Esophagus (tissue), 2 donors: ENCODE data around the gene L3MBTL4. TPM values are rescaled to one million over a fixed set of nuclear protein-coding genes. Genes with fewer than 3 reads are reported as not detected.

Experiments
- H3K27ac ChIP-seq, 2 donors: one replicate each; pipeline ENCODE4 v1.5.1; 2013; ENCODE audit warnings: low read depth in 2 of 2, mild to moderate bottlenecking in 2 of 2, inconsistent platforms in 1 of 2, low read length in 1 of 2, moderate library complexity in 1 of 2
- H3K27me3 ChIP-seq, 2 donors: one replicate each; pipeline ENCODE4 v1.6.1; 2013; ENCODE audit warnings: low read length in 2 of 2, control low read depth in 1 of 2, mild to moderate bottlenecking in 1 of 2; ENCODE audit not compliant: insufficient read depth in 2 of 2, control insufficient read depth in 1 of 2
- H3K36me3 ChIP-seq, 2 donors: one replicate each; pipeline ENCODE4 v1.6.1; 2013; ENCODE audit warnings: low read length in 1 of 2; ENCODE audit not compliant: control insufficient read depth in 2 of 2, insufficient read depth in 2 of 2
- H3K4me1 ChIP-seq, 2 donors: one replicate each; pipeline ENCODE4 v1.6.1; 2013; ENCODE audit warnings: low read length in 1 of 2; ENCODE audit not compliant: control insufficient read depth in 2 of 2, insufficient read depth in 2 of 2
- H3K4me3 ChIP-seq, 2 donors: one replicate each; pipeline ENCODE4 v1.5.1; 2013; ENCODE audit warnings: low read length in 2 of 2, mild to moderate bottlenecking in 2 of 2, low read depth in 1 of 2, moderate library complexity in 1 of 2
- H3K9me3 ChIP-seq, 2 donors: one replicate each; pipeline ENCODE4 v1.6.1; 2013; ENCODE audit warnings: mild to moderate bottlenecking in 2 of 2, low read depth in 1 of 2, low read length in 1 of 2, moderate library complexity in 1 of 2; ENCODE audit not compliant: control insufficient read depth in 2 of 2, insufficient read depth in 1 of 2
- WGBS, 2 donors: extraction: QIAGEN DNeasy Blood & Tissue Kit; methylation state at CpG; one replicate each; pipeline ENCODE4 v1.1.7; 2013; 5-methylcytosine and 5-hydroxymethylcytosine counted together
- polyA plus RNA-seq, 2 donors: library from polyadenylated mRNA; stranded (reverse); fragments of 200-250 nt; gene quantifications; one replicate each; pipeline ENCODE4 v1.2.3, GENCODE V29; 2013
- donor health status: healthy with polysubstance abuse.
- donor health status: Bipolar disorder and iron deficiency.

Gene L3MBTL4
- polyA plus RNA-seq, 2 donors: 1.8 to 2.0 TPM

DNA sequence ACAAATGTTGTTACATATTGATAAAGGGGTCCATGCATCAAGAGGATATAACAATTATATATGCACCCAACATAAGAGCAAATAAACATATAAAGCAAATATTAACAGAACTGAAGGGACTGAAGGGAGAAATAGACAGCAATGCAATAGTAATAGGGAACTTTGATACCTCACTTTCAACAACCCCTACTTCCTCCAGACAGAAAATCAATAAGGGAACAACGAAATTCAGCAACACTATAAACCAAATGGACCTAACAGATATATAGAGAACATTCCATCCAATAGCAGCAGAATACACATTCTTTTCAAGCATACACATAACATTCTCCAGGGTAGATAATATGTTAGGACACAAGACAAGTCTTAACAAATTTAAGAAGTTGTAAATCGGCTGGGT, 71.7 kb downstream of the L3MBTL4 start:
- WGBS, 2 donors: 75 to 84% methylated on average over 2 of the region's 2 CpGs
- H3K9me3 ChIP-seq: no peaks in the 10 kb centered on the region
- H3K4me3 ChIP-seq: no peak overlapping the region
- no peaks in the 10 kb centered on the region for H3K36me3 ChIP-seq
- no peak overlapping the region for H3K27ac ChIP-seq
- no peaks in the 10 kb centered on the region for H3K4me1 ChIP-seq
- H3K27me3 ChIP-seq: no peaks in the 10 kb centered on the region

- H3K9me3 ChIP-seq: no peaks in the 10 kb centered on the region
- H3K27ac ChIP-seq: no peak overlapping the region
- H3K4me3 ChIP-seq: no peak overlapping the region
- no peaks in the 10 kb centered on the region for H3K27me3 ChIP-seq
- no peaks in the 10 kb centered on the region for H3K36me3 ChIP-seq
- H3K4me1 ChIP-seq: no peaks in the 10 kb centered on the region
Observed at GRCh38 chr18:6341709-6342108, 73.0 kb downstream of the L3MBTL4 start.

- Histone ChIP-seq H3K4me3 (no peak overlapping the region), H3K27ac (no peak overlapping the region), H3K9me3 (no peaks in the 10 kb centered on the region)
Observed at GRCh38 chr18:6341303-6341702, 73.4 kb downstream of the L3MBTL4 start.

GRCh38 chr18:6340121-6340520, 74.6 kb downstream of the L3MBTL4 start:
- no peaks in the 10 kb centered on the region for H3K27me3 ChIP-seq
- H3K27ac ChIP-seq: no peak overlapping the region
- no peaks in the 10 kb centered on the region for H3K9me3 ChIP-seq
- WGBS, 2 donors: 89 to 93% methylated on average over 1 of the region's 1 CpG
- H3K4me3 ChIP-seq: no peak overlapping the region
- no peaks in the 10 kb centered on the region for H3K4me1 ChIP-seq
- H3K36me3 ChIP-seq: no peaks in the 10 kb centered on the region

More at GRCh38 chr18:6341303-6341702, 73.4 kb downstream of the L3MBTL4 start:
- Histone ChIP-seq H3K27me3 (no peaks in the 10 kb centered on the region), H3K4me1 (no peaks in the 10 kb centered on the region), H3K36me3 (no peaks in the 10 kb centered on the region)

- Histone ChIP-seq H3K4me3 (no peak overlapping the region), H3K27ac (no peak overlapping the region), H3K9me3 (no peaks in the 10 kb centered on the region), H3K36me3 (no peaks in the 10 kb centered on the region), H3K4me1 (no peaks in the 10 kb centered on the region), H3K27me3 (no peaks in the 10 kb centered on the region)
- WGBS, 2 donors: 83% methylated on average over 4 of the region's 4 CpGs
Observed at GRCh38 chr18:6336239-6336638, 78.5 kb downstream of the L3MBTL4 start.

DNA sequence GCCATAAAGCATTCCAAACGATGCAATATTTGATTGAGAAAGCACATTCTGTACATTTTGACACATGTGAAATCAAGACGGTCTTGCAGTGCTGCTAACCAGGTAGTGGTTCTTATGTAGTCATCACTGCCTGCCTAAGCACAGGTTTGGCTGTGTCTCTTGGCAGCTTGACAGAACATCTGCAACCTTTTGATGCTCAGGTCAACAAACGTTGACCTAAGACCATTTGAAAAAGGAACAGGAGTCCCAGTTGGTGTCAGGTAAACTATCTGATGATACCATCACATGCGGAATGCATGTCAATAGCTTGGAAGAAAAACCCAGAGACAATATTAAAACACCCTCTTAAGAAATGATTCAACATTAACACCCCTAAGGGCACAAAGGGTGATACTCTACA, 80.7 kb downstream of the L3MBTL4 start:
- 65 to 74% methylated on average over 4 of the region's 4 CpGs for WGBS, 2 donors
- H3K4me1 ChIP-seq: no peaks in the 10 kb centered on the region
- no peaks in the 10 kb centered on the region for H3K36me3 ChIP-seq
- H3K27ac ChIP-seq: no peak overlapping the region
- no peak overlapping the region for H3K4me3 ChIP-seq
- no peaks in the 10 kb centered on the region for H3K27me3 ChIP-seq
- H3K9me3 ChIP-seq: no peaks in the 10 kb centered on the region

DNA sequence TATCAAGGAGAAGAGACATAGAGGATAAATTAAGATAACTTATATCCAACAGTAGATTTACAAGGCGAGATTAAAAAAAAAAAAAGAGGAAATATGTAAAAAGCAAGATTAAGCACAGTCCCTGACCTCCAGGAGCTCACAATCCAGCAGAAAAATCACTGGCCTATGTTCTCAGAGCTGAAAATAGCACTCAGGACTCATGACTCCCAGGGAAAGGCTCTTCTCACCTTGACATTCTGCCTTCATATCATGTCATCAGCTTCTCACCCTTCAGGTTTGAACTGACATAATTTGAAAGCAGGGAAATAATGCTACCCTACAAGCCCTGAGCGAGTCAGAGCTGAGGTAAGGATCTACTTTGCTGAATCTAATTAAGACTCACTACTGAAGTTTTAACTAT, 82.8 kb downstream of the L3MBTL4 start:
- Histone ChIP-seq H3K9me3 (no peaks in the 10 kb centered on the region), H3K36me3 (no peaks in the 10 kb centered on the region), H3K27me3 (no peaks in the 10 kb centered on the region), H3K4me1 (no peaks in the 10 kb centered on the region), H3K4me3 (no peak overlapping the region), H3K27ac (no peak overlapping the region)
- WGBS, 2 donors: 77 to 82% methylated on average over 2 of the region's 2 CpGs

GRCh38 chr18:6330786-6331185, 83.9 kb downstream of the L3MBTL4 start:
- Histone ChIP-seq H3K27ac (no peak overlapping the region), H3K9me3 (no peaks in the 10 kb centered on the region), H3K27me3 (no peaks in the 10 kb centered on the region), H3K4me1 (no peaks in the 10 kb centered on the region), H3K36me3 (no peaks in the 10 kb centered on the region), H3K4me3 (no peak overlapping the region)

DNA sequence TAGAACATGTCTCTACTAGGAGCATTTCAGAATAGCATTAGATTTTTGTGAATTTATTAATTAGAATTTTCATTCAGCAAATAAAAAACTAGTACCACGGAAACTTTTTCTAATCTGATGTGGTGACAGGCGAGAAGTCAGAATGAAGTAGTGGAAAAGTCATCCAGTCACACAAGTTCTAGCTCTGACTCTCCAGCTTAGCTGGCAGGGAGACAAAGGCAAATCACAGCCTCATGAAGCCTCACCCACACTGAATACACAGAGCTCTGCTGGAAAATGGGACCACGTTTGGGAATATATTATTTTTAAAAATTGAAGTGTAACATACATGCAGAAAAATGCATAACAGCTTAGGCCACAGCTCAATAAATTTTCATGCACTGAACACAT, 86.1 kb downstream of the L3MBTL4 start:
- H3K27me3 ChIP-seq: no peaks in the 10 kb centered on the region
- no peaks in the 10 kb centered on the region for H3K4me1 ChIP-seq
- H3K4me3 ChIP-seq: no peak overlapping the region
- peaks cover 6 to 8% of the 10 kb centered on the region in 2 donors for H3K9me3 ChIP-seq
- 23 to 30% methylated on average over 3 of the region's 3 CpGs for WGBS, 2 donors
- peaks cover 0 to 5% of the 10 kb centered on the region in 2 donors for H3K36me3 ChIP-seq
- peak overlapping the region in 1 of 2 donors; percentile 30 for H3K27ac ChIP-seq

GRCh38 chr18:6327895-6328620, 86.7 kb downstream of the L3MBTL4 start:
- 45 to 49% methylated on average over 2 of the region's 2 CpGs for WGBS, 2 donors
- no peaks in the 10 kb centered on the region for H3K4me1 ChIP-seq
- no peaks in the 10 kb centered on the region for H3K27me3 ChIP-seq
- H3K27ac ChIP-seq: no peak overlapping the region
- peaks cover 8% of the 10 kb centered on the region in 2 donors for H3K9me3 ChIP-seq
- H3K36me3 ChIP-seq: peaks cover 0 to 5% of the 10 kb centered on the region in 2 donors
- H3K4me3 ChIP-seq: no peak overlapping the region
